IMR-90 (cell line): Measurements from ENCODE around the gene ZNF420. TPM values are rescaled to one million over a fixed set of nuclear protein-coding genes. Genes with fewer than 3 reads are reported as not detected.
"Not testable (repeated sequence)": the region's sequence is repeated elsewhere in the genome, so short reads cannot be mapped to it uniquely, and the experiment has no call there.

Source experiments
- ATAC-seq: fragments of 200-7000 bp; cut with Tn5 transposase; 2 replicates; pipeline ENCODE4 v1.9.1; 2020; ENCODE audit warnings: low read depth, mild to moderate bottlenecking, moderate library complexity
- BruUV-seq: library from RNA; stranded (reverse); fragments of 400-500 nt; replicated peaks from 2 replicates; lab custom pipeline; 2021; lab: Mats Ljungman, UMichigan
- CTCF ChIA-PET: fragments of 300-600 bp; formaldehyde crosslinking; extraction: SDS; loops from one replicate; lab custom pipeline; 2021; ENCODE audit warnings: antibody characterized with exemption; lab: Yijun Ruan, JAX
- POLR2A ChIA-PET: fragments of 300-600 bp; sonication (Branson Sonifier 250); formaldehyde crosslinking; loops from one replicate; lab custom pipeline; 2022; ENCODE audit warnings: antibody characterized with exemption; ENCODE audit not compliant: unreplicated experiment; lab: Charles Lee
- DNase-seq: peaks from one replicate; pipeline ENCODE4 v3.0.0; 2013
- H2AFZ ChIP-seq: replicated peaks from 2 replicates; pipeline ENCODE3; 2013; ENCODE audit warnings: low read length, mild to moderate bottlenecking; ENCODE audit not compliant: poor library complexity
- H2AK5ac ChIP-seq: 2 replicates; pipeline ENCODE4 v1.6.1; 2013; ENCODE audit warnings: low read depth, low read length, inconsistent platforms
- H2AK9ac ChIP-seq: replicated peaks from 2 replicates; pipeline ENCODE3; 2013; ENCODE audit warnings: mild to moderate bottlenecking, low read depth, low read length, moderate library complexity; ENCODE audit not compliant: poor library complexity
- H2BK120ac ChIP-seq: 2 replicates; pipeline ENCODE4 v1.6.1; 2013; ENCODE audit warnings: low read depth, low read length, inconsistent platforms
- H2BK15ac ChIP-seq: 3 replicates; pipeline ENCODE4 v1.6.1; 2013; ENCODE audit warnings: low read depth, low read length, inconsistent platforms
- H2BK20ac ChIP-seq: 2 replicates; pipeline ENCODE4 v1.6.1; 2013; ENCODE audit warnings: low read depth, mild to moderate bottlenecking, inconsistent platforms, low read length, moderate library complexity
- H2BK5ac ChIP-seq: 2 replicates; pipeline ENCODE4 v1.6.1; 2013; ENCODE audit warnings: mild to moderate bottlenecking, low read depth, low read length, inconsistent platforms; ENCODE audit not compliant: poor library complexity, severe bottlenecking
- H3K14ac ChIP-seq: replicated peaks from 2 replicates; pipeline ENCODE4 v1.6.1; 2013; ENCODE audit warnings: low read depth, low read length, inconsistent platforms
- H3K18ac ChIP-seq: 2 replicates; pipeline ENCODE4 v1.6.1; 2013; ENCODE audit warnings: low read depth, low read length, control low read depth
- H3K23ac ChIP-seq: 2 replicates; pipeline ENCODE4 v1.6.1; 2013; ENCODE audit warnings: low read depth, low read length, inconsistent platforms
- H3K27ac ChIP-seq: 2 replicates; pipeline ENCODE4 v1.5.1; 2013; ENCODE audit warnings: mild to moderate bottlenecking, control low read depth, low read length; ENCODE audit not compliant: insufficient read depth
- H3K27me3 ChIP-seq: 2 replicates; pipeline ENCODE4 v1.6.1; 2013; ENCODE audit warnings: low read length; ENCODE audit not compliant: control insufficient read depth, insufficient read depth
- H3K36me3 ChIP-seq: 2 replicates; pipeline ENCODE4 v1.6.1; 2013; ENCODE audit warnings: low read length, mixed read lengths; ENCODE audit not compliant: control insufficient read depth, insufficient read depth
- H3K4ac ChIP-seq: 2 replicates; pipeline ENCODE4 v1.6.1; 2013; ENCODE audit warnings: low read depth, low read length, inconsistent platforms
- H3K4me1 ChIP-seq: 2 replicates; pipeline ENCODE4 v1.6.1; 2013; ENCODE audit warnings: low read length, mixed read lengths; ENCODE audit not compliant: control insufficient read depth, insufficient read depth
- H3K4me2 ChIP-seq: 2 replicates; pipeline ENCODE4 v1.6.1; 2013; ENCODE audit warnings: low read depth, mild to moderate bottlenecking, control low read depth, low read length, moderate library complexity
- H3K4me3 ChIP-seq: 2 replicates; pipeline ENCODE4 v1.5.1; 2013; ENCODE audit warnings: low read depth, mild to moderate bottlenecking, control low read depth, low read length, moderate library complexity; ENCODE audit not compliant: insufficient read depth
- H3K56ac ChIP-seq: 2 replicates; pipeline ENCODE4 v1.6.1; 2013; ENCODE audit warnings: low read length, inconsistent platforms; ENCODE audit not compliant: insufficient read depth; ENCODE audit errors: extremely low read depth
- H3K79me1 ChIP-seq, 2 experiments: 2 replicates each; pipeline ENCODE4 v1.6.1; 2013; ENCODE audit warnings: low read length in 2 of 2, inconsistent platforms in 1 of 2, low read depth in 1 of 2
- H3K9ac ChIP-seq: 2 replicates; pipeline ENCODE4 v1.6.1; 2013; ENCODE audit warnings: low read depth, low read length, control low read depth
- H3K9me1 ChIP-seq: 2 replicates; pipeline ENCODE4 v1.6.1; 2013; ENCODE audit warnings: low read length, inconsistent platforms; ENCODE audit not compliant: insufficient read depth
- H3K9me3 ChIP-seq: 2 replicates; pipeline ENCODE4 v1.6.1; 2013; ENCODE audit warnings: low read length; ENCODE audit not compliant: control insufficient read depth, insufficient read depth
- H4K20me1 ChIP-seq: 2 replicates; pipeline ENCODE4 v1.6.1; 2013; ENCODE audit warnings: low read length, inconsistent platforms; ENCODE audit not compliant: insufficient read depth
- H4K5ac ChIP-seq: 2 replicates; pipeline ENCODE4 v1.6.1; 2013; ENCODE audit warnings: mild to moderate bottlenecking, low read depth, low read length, control low read depth
- H4K8ac ChIP-seq, 2 experiments: 2 replicates each; pipeline ENCODE4 v1.6.1; 2013; ENCODE audit warnings: low read depth in 2 of 2, low read length in 2 of 2, control low read depth in 1 of 2, inconsistent platforms in 1 of 2
- H4K91ac ChIP-seq: 2 replicates; pipeline ENCODE4 v1.6.1; 2013; ENCODE audit warnings: low read depth, low read length, inconsistent platforms; ENCODE audit not compliant: insufficient read depth
- WGBS, 2 experiments: methylation state at CpG; one replicate each; pipeline versions ENCODE4 v1.1.5 to v1.1.7; 2013; ENCODE audit warnings: missing lambda C conversion rate in 2 of 2; ENCODE audit not compliant: insufficient read length in 1 of 2; ENCODE audit errors: extremely low coverage in 2 of 2; 5-methylcytosine and 5-hydroxymethylcytosine counted together
- dilution Hi-C: fragments of 300-500 bp; cut with HindIII; formaldehyde crosslinking; loops from one replicate; pipeline ENCODE4 v1.14.3; 2018; ENCODE audit warnings: low sequenced_read_pairs; ENCODE audit not compliant: unreplicated experiment
- in situ Hi-C: fragments of 300-500 bp; cut with MboI; formaldehyde crosslinking; loops from 3 replicates; pipeline ENCODE4 v1.14.3; 2019; ENCODE audit warnings: low sequenced_read_pairs, inconsistent platforms, mixed read lengths
- intact Hi-C: fragments of 100-400 bp; cut with micrococcal nuclease; formaldehyde crosslinking; loops from 2 replicates; pipeline ENCODE4 v1.10.0; 2022
- polyA plus RNA-seq, 3 experiments: library from polyadenylated mRNA; depleted of rRNA; stranded (reverse); fragments of >200 nt; gene quantifications; 2 replicates each; pipeline ENCODE4 v1.2.3, GENCODE V29; 2012; ENCODE audit warnings: low replicate concordance in 1 of 3
- total RNA-seq: library from RNA; depleted of rRNA; stranded (reverse); fragments of >200 nt; gene quantifications from 2 replicates; pipeline ENCODE4 v1.2.3, GENCODE V29; 2012

ZNF420 gene
- total and polyA plus RNA-seq, 2 of the 4 experiments (the other 2 are of a cell fraction), result 1.5 to 11.7 TPM

GRCh38 chr19:37111753-37112152, 33.5 kb downstream of the ZNF420 start:
- DNase-seq, H3K79me1 ChIP-seq, H3K27ac ChIP-seq, H3K18ac ChIP-seq, H2AK5ac ChIP-seq, H3K4me2 ChIP-seq, H3K9ac ChIP-seq, H2BK15ac ChIP-seq, BruUV-seq, H3K56ac ChIP-seq, H4K8ac ChIP-seq, H3K4ac ChIP-seq, H2BK5ac ChIP-seq, H2AFZ ChIP-seq, H4K20me1 ChIP-seq, H3K14ac ChIP-seq, POLR2A ChIA-PET, H3K27me3 ChIP-seq, in situ Hi-C loops, H2BK120ac ChIP-seq, ATAC-seq, H4K5ac ChIP-seq, dilution Hi-C loops, intact Hi-C loops, H2BK20ac ChIP-seq, H3K4me3 ChIP-seq, H2AK9ac ChIP-seq, H4K91ac ChIP-seq, CTCF ChIA-PET, H3K23ac ChIP-seq, H3K4me1 ChIP-seq, H3K9me1 ChIP-seq: not testable (repeated sequence)
- H3K36me3 ChIP-seq, result peaks cover 13% of the 10 kb centered on the region
- WGBS, 2 experiments, result 60% methylated on average over 1 of the region's 7 CpGs; no CpG with 5 or more reads in 1 of the 2 experiments
- peaks cover 53% of the 10 kb centered on the region for H3K9me3 ChIP-seq
